Glutamatergic neuron (in vitro differentiated cells): Measurements from ENCODE around the gene SLC25A29. TPM values are rescaled to one million over a fixed set of nuclear protein-coding genes. Genes with fewer than 3 reads are reported as not detected.
"Not testable (repeated sequence)": the region's sequence is repeated elsewhere in the genome, so short reads cannot be mapped to it uniquely, and the experiment has no call there.

Source experiments
- DNase-seq: peaks from one replicate; pipeline ENCODE4 v3.0.0; 2022
- H3K27ac Mint-ChIP-seq: one replicate; pipeline ENCODE4 v1.8.0; 2020; ENCODE audit warnings: mild to moderate bottlenecking, mixed read lengths, inconsistent platforms; ENCODE audit not compliant: unreplicated experiment
- H3K27me3 Mint-ChIP-seq: one replicate; pipeline ENCODE4 v1.8.0; 2020; ENCODE audit warnings: mild to moderate bottlenecking, moderate library complexity, mixed read lengths, inconsistent platforms; ENCODE audit not compliant: unreplicated experiment
- H3K36me3 Mint-ChIP-seq: one replicate; pipeline ENCODE4 v1.8.0; 2020; ENCODE audit warnings: mild to moderate bottlenecking, mixed read lengths, inconsistent platforms; ENCODE audit not compliant: unreplicated experiment
- H3K4me1 Mint-ChIP-seq: one replicate; pipeline ENCODE4 v1.8.0; 2020; ENCODE audit warnings: mild to moderate bottlenecking, low read depth, mixed read lengths, inconsistent platforms; ENCODE audit not compliant: unreplicated experiment
- H3K4me3 Mint-ChIP-seq: one replicate; pipeline ENCODE4 v1.8.0; 2020; ENCODE audit warnings: mild to moderate bottlenecking, mixed read lengths, inconsistent platforms; ENCODE audit not compliant: unreplicated experiment
- H3K9me3 Mint-ChIP-seq: one replicate; pipeline ENCODE4 v1.8.0; 2020; ENCODE audit warnings: mild to moderate bottlenecking, moderate library complexity, mixed read lengths, inconsistent platforms; ENCODE audit not compliant: unreplicated experiment
- CTCF ChIP-seq: fragments of 200-600 bp; sonication (generic); IDR thresholded peaks from one replicate; pipeline ENCODE4 v1.5.0; 2021; ENCODE audit not compliant: partially characterized antibody, unreplicated experiment
- total RNA-seq: library from RNA; stranded (reverse); fragmentation: NEBNext Ultra II Directional; extraction: Animal tissue kit (Norgen Biotek cat#: 25700); gene quantifications from one replicate; pipeline ENCODE4 v1.2.1, GENCODE V29; 2021; ENCODE audit not compliant: unreplicated experiment

Gene SLC25A29
- total RNA-seq, 1 donor from 2014 or later, result 409 TPM

- Mint-ChIP-seq H3K9me3 (peaks cover 6% of the 10 kb centered on the region), H3K4me1 (peaks cover 28% of the 10 kb centered on the region), H3K27me3 (peaks cover 2% of the 10 kb centered on the region), H3K36me3 (peaks cover 9% of the 10 kb centered on the region), H3K4me3 (peak overlapping the region; percentile 30), H3K27ac (peak overlapping the region; percentile 66)
- TF ChIP-seq CTCF, result no peak
- DNase-seq, result no peak
These were observed 42.0 kb upstream of the SLC25A29 start for GRCh38 chr14:100348253-100348729.

DNA sequence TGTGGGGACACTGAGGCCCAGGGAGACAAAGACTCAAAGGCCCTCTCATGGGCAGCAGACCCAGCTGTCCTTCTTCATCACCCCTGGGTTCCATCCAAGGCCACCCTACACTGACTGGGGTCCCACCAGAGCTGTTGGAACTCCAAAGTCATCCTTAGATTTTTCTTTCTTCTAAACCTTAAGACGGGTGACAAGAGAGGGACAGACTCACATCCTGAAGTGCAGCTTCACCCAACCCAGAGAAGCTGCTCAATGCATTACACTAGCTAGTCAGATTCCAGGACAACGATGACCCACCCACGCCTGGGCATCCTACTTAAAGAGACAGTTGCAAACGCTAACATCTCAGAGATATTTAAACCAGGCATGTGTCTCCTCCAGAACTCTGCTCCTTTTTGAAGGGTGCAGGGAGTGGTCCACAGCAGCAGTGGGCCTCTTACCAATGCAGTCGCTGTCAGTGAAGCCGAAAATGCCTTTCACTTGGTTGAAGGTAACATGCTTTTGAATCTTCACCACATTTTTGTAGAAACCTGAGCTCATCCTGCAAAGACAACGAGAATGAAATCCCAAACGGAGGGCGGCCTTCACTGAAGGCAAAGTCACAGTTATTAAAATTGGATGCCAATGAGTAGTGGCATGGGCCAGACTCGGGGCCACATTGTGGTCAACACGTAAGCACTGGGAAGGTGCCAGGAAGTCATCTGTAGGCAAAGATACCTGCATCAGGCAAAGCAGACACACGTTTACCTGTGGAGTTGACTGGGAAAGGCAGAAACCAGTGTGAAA lies 40.3 kb upstream of the SLC25A29 start:
- peaks cover 6% of the 10 kb centered on the region for H3K9me3 Mint-ChIP-seq
- peaks cover 9% of the 10 kb centered on the region for H3K36me3 Mint-ChIP-seq
- no peak overlapping the region for H3K4me3 Mint-ChIP-seq
- peaks cover 2% of the 10 kb centered on the region for H3K27me3 Mint-ChIP-seq
- H3K4me1 Mint-ChIP-seq, result peaks cover 28% of the 10 kb centered on the region
- peak overlapping the region; percentile 35 for H3K27ac Mint-ChIP-seq
- no peak for TF ChIP-seq CTCF
- no peak for DNase-seq

- DNase-seq, result no peak
- Mint-ChIP-seq H3K27ac (peak overlapping the region; percentile 35), H3K4me3 (no peak overlapping the region), H3K4me1 (peaks cover 28% of the 10 kb centered on the region), H3K36me3 (peaks cover 3% of the 10 kb centered on the region), H3K27me3 (no peaks in the 10 kb centered on the region), H3K9me3 (peaks cover 6% of the 10 kb centered on the region)
- no peak for TF ChIP-seq CTCF
These were observed 39.5 kb upstream of the SLC25A29 start for GRCh38 chr14:100345711-100346110.

- H3K4me1 Mint-ChIP-seq, result peaks cover 27% of the 10 kb centered on the region
- not testable (repeated sequence) for H3K4me3 Mint-ChIP-seq, H3K27ac Mint-ChIP-seq, DNase-seq, H3K9me3 Mint-ChIP-seq, H3K36me3 Mint-ChIP-seq, H3K27me3 Mint-ChIP-seq
These were observed 38.4 kb upstream of the SLC25A29 start for GRCh38 chr14:100344657-100345056.

GRCh38 chr14:100342826-100343225 lies 36.6 kb upstream of the SLC25A29 start:
- not testable (repeated sequence) for H3K36me3 Mint-ChIP-seq, H3K27ac Mint-ChIP-seq, H3K27me3 Mint-ChIP-seq, H3K4me3 Mint-ChIP-seq, H3K9me3 Mint-ChIP-seq, DNase-seq
- H3K4me1 Mint-ChIP-seq, result peaks cover 13% of the 10 kb centered on the region

DNA sequence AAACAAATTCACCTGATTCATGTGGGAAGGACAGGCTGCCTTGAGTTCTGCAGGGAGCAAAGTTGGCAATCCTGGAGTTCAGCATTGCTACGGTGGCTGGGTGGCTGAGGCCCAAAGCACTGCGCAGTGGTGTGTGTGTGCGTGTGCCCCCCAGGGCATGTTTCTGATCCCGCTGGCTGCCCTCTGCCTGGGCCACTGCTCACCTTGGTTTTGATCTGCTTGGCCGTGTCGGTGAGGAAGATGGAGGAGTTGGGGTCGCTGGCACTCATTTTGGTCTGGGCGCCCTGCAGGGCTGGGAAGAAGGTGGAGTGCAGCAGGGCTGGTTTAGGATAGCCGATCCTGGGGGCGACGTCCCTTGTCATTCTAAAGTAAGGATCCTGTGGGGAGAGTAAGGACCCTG lies 36.0 kb upstream of the SLC25A29 start:
- H3K27me3 Mint-ChIP-seq, result no peaks in the 10 kb centered on the region
- TF ChIP-seq CTCF, result no peak
- no peak for DNase-seq
- H3K9me3 Mint-ChIP-seq, result peaks cover 5% of the 10 kb centered on the region
- H3K4me3 Mint-ChIP-seq, result no peak overlapping the region
- H3K36me3 Mint-ChIP-seq, result no peaks in the 10 kb centered on the region
- H3K4me1 Mint-ChIP-seq, result peaks cover 11% of the 10 kb centered on the region
- peak overlapping the region; percentile 56 for H3K27ac Mint-ChIP-seq
